Muscle layer of colon (tissue), 2 donors: ENCODE data around the gene DPEP2NB.
"Not testable (repeated sequence)": the region's sequence is repeated elsewhere in the genome, so short reads cannot be mapped to it uniquely, and the experiment has no call there.

Experiments used
- H3K27ac ChIP-seq: one replicate; pipeline ENCODE4 v1.7.0; 2013; ENCODE audit warnings: low read depth, mild to moderate bottlenecking, low read length, moderate library complexity
- H3K27me3 ChIP-seq, 2 donors: one replicate each; pipeline ENCODE4 v1.7.0; 2013; ENCODE audit warnings: low read length in 2 of 2, mild to moderate bottlenecking in 2 of 2; ENCODE audit not compliant: insufficient read depth in 2 of 2, control insufficient read depth in 1 of 2
- H3K36me3 ChIP-seq: one replicate; pipeline ENCODE4 v1.7.0; 2013; ENCODE audit warnings: mild to moderate bottlenecking, low read length; ENCODE audit not compliant: insufficient read depth
- H3K4me1 ChIP-seq: one replicate; pipeline ENCODE4 v1.7.0; 2013; ENCODE audit warnings: mild to moderate bottlenecking, low read length; ENCODE audit not compliant: insufficient read depth
- H3K4me3 ChIP-seq, 2 donors: one replicate each; pipeline ENCODE4 v1.7.0; 2013; ENCODE audit warnings: low read length in 2 of 2, low read depth in 1 of 2, mild to moderate bottlenecking in 1 of 2, moderate library complexity in 1 of 2
- H3K9ac ChIP-seq: one replicate; pipeline ENCODE4 v1.7.0; 2013; ENCODE audit warnings: low read length
- H3K9me3 ChIP-seq: one replicate; pipeline ENCODE4 v1.7.0; 2013; ENCODE audit warnings: mild to moderate bottlenecking, low read length
- donor health status: abdominal sarcoma.
- donor health status: Adenocarcinoma of cecum.

The DPEP2NB gene

DNA sequence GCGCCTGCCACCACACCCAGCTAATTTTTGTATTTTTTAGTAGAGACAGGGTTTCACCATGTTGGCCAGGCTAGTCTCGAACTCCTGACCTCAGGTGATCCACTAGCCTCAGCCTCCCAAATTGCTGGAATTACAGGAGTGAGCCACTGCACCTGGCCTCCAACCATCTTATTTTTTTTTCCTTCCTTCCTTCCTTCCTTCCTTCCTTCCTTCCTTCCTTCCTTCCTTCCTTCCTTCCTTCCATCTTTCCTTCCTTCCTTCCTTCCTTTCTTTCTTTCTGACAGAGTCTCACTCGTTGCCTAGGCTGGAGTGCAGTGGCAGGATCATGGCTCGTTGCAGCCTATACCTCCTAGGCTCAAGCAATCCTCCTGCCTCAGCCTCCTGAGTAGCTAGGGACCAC, 5.8 kb downstream of the DPEP2NB start:
- not testable (repeated sequence) for H3K4me3 ChIP-seq, H3K4me1 ChIP-seq, H3K36me3 ChIP-seq, H3K9ac ChIP-seq, H3K9me3 ChIP-seq, H3K27ac ChIP-seq, H3K27me3 ChIP-seq

DNA sequence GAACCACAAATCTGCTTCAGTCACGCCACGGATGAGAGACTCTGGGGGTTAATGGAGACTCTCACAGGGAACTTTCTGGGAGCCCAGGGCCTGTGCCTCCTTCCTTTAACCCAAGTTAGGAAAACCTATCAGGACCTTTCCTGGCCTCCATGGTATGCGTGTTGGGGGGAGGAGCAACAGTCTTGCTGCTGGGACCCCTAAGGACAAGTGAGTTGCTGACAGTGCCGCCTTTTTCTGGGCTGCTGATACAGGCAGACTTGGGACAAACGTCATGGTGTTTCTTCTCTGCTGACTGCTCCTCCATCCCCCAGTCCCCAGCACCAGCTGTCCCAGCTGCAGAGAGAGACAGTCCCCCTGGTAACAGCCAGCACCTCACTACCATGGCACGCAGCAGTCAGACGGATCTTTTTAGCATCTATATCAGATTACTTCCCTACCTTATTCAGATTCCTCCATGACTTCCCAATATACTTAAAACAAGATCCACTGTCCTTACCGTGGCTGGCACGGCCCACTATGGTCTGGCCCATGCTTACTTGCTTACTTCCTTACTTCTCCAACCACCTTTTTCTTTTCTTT, 6.5 kb downstream of the DPEP2NB start:
- Histone ChIP-seq H3K4me1 (no peaks in the 10 kb centered on the region), H3K27me3 (no peaks in the 10 kb centered on the region), H3K9ac (no peak overlapping the region), H3K9me3 (no peaks in the 10 kb centered on the region), H3K4me3 (no peak overlapping the region), H3K36me3 (no peaks in the 10 kb centered on the region), H3K27ac (no peak overlapping the region)

DNA sequence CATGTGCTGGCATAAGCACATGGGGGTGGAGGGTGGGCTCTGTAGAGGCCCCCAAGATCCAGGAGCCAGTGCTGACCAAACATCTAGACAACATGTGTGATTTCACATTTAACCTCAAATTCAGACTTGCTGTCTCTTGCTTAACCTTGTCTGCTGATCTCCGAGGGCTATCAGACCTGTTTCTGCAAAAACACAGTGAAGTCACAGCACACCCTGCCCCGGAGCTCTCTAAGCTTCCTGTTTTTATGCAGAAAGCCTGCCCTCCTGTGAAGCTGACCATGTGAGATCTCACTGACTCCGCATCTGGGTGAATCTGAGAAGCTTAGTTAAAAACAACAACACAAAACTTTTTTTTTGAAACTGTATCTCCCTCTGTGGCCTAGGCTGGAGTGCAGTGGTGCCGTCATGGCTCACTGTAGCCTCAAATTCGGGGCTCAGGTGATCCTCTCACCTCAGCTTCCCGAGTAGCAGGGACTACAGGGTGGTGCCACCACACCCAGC, 9.9 kb downstream of the DPEP2NB start:
- H3K4me1 ChIP-seq, result no peaks in the 10 kb centered on the region
- H3K9me3 ChIP-seq, result no peaks in the 10 kb centered on the region
- no peak overlapping the region for H3K27ac ChIP-seq
- no peak overlapping the region for H3K4me3 ChIP-seq
- H3K27me3 ChIP-seq, result no peaks in the 10 kb centered on the region
- H3K9ac ChIP-seq, result no peak overlapping the region
- H3K36me3 ChIP-seq, result no peaks in the 10 kb centered on the region

DNA sequence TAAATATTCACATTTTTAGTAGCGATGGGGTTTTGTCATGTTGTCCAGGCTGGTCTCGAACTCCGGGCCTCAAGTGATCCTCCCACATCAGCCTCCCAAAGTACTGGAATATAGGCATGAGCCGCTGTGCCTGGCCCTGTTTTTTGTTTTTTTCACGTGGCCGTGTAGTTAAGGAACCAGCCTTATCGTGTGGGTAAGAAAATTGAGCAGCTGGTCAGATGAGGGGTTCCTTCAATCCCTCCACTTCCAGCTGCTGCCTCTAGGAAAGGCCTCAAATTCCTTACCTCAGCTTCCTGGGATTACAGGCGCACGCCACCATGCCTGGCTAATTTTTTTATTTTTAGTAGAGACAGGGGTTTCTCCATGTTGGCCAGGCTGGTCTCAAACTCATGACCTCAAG, 10.5 kb downstream of the DPEP2NB start:
- Histone ChIP-seq H3K4me3 (no peak overlapping the region), H3K27ac (no peak overlapping the region), H3K36me3 (no peaks in the 10 kb centered on the region), H3K27me3 (no peaks in the 10 kb centered on the region), H3K4me1 (no peaks in the 10 kb centered on the region), H3K9ac (no peak overlapping the region), H3K9me3 (no peaks in the 10 kb centered on the region)

DNA sequence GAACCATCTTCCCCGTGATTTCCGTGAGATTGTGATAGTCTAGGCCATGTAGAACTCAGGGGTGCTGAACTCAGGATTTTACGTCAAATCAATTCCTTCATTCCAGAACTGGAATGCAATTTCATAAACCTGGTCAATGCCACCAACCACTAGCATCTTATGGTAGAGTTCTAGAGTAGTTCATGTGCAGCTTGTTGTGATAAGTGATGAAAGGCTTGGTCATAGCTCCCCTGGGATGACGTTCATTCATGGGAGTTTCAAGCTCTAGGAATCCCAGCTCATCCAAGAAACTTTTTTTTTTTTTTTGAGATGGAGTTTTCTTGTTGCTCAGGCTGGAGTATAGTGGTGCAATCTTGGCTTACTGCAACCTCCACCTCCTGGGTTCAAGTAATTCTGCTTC, 12.7 kb downstream of the DPEP2NB start:
- H3K4me1 ChIP-seq, result no peaks in the 10 kb centered on the region
- no peak overlapping the region for H3K9ac ChIP-seq
- no peaks in the 10 kb centered on the region for H3K36me3 ChIP-seq
- H3K27me3 ChIP-seq, result no peaks in the 10 kb centered on the region
- H3K9me3 ChIP-seq, result no peaks in the 10 kb centered on the region
- no peak overlapping the region for H3K4me3 ChIP-seq
- no peak overlapping the region for H3K27ac ChIP-seq

DNA sequence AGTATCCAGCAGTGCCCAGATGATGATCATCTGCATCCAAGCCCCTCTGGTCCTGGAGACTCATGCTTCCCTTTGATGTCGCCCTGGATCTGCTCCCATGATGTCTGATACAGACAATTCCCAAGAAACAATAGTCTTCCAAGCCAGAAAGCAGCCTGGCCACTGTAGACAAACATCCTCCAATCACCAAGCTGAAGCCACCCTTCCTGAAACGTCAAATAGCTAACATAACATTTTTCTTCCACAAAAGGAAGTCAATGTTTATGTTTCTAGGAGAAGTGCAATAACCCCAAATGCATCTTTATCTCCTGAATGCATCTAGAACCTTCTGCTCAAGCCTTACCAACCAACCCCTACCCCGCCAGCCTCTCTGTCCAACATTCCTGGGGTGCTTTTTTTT, 15.3 kb downstream of the DPEP2NB start:
- Histone ChIP-seq H3K27me3 (no peaks in the 10 kb centered on the region), H3K4me1 (no peaks in the 10 kb centered on the region), H3K9ac (no peak overlapping the region), H3K36me3 (no peaks in the 10 kb centered on the region), H3K9me3 (no peaks in the 10 kb centered on the region), H3K27ac (no peak overlapping the region), H3K4me3 (no peak overlapping the region)

DNA sequence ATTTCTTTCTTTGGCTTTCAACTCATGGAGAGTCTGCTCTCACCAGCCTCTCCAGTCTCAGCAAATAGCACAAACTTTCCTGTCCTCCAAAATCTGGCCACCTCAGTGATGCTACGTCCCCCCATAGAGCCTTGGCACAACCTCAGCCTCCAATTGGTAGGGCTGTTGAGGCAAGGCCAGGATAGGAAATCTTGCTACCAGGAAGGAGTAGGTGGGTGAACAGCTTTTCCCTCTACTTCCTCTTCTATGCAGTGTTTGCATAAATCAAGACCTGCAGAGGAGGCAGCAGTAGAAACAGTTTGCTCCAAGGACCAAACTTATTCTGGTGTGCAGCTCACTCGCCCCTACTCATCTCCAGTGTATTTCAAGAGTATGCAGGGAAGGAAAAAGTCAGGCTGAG, 15.7 kb downstream of the DPEP2NB start:
- no peak overlapping the region for H3K9ac ChIP-seq
- H3K36me3 ChIP-seq, result no peaks in the 10 kb centered on the region
- no peaks in the 10 kb centered on the region for H3K4me1 ChIP-seq
- H3K27ac ChIP-seq, result peak overlapping the region; percentile 10
- H3K27me3 ChIP-seq, result no peaks in the 10 kb centered on the region
- no peak overlapping the region for H3K4me3 ChIP-seq
- no peaks in the 10 kb centered on the region for H3K9me3 ChIP-seq

DNA sequence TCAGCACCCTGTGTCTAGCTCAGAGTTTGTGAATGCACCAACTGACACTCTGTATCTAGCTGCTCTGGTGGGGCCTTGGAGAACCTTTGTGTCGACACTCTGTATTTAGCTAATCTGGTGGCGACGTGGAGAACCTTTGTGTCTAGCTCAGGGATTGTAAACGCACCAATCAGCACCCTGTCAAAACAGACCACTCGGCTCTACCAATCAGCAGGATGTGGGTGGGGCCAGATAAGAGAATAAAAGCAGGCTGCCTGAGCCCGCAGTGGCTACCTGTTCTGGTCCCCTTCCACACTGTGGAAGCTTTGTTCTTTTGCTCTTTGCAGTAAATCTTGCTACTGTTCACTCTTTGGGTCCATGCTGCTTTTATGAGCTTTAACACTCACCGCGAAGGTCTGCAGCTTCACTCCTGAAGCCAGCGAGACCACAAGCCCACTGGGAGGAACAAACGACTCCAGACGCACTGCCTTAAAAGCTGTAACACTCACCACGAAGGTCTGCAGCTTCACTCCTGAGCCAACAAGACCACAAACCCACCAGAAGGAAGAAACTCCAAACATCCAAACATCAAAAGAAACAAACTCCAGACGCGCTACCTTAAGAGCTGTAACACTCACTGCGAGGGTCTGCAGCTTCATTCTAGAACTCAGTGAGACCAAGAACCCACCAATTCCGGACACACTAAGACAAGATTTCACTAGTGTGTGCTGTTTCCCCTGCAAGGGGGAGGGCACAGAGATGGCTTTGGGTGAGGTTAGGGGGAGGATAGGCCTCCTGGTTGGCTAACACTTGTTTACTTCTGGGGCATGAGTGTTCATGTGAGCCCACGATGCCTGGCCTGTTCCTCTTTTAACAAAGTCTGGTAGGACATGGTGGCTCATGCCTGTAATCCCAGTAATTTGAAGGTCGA, 16.7 kb downstream of the DPEP2NB start, which contains the start of gene DPEP2:
TSS of gene DPEP2 (minus strand) at position 706 of the 910 bp plus-strand sequence. CDS start 6,272 bp downstream, outside the sequence.
- not testable (repeated sequence) for H3K4me3 ChIP-seq, H3K9ac ChIP-seq, H3K27me3 ChIP-seq, H3K36me3 ChIP-seq, H3K4me1 ChIP-seq, H3K9me3 ChIP-seq
- H3K27ac ChIP-seq, result peak within 1 kb of the TSS; percentile 10

DNA sequence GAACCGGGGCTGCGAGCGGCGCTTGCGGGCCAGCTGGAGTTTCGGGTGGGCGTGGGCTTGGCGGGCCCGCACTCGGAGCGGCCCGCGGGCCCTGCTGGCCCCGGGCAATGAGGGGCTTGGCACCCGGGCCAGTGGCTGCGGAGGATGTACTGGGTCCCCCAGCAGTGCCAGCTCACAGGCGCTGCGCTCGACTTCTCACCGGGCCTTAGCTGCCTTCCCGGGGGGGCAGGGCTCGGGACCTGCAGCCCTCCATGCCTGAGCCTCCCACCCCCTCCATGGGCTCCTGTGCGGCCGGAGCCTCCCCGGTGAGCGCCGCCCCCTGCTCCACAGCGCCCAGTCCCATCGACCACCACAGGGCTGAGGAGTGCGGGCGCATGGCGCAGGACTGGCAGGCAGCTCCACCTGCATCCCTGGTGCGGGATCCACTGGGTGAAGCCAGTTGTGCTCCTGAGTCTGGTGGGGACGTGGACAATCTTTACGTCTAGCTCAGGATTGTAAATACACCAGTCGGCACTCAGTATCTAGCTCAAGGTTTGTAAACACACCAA, 17.4 kb downstream of the DPEP2NB start:
- H3K4me3 ChIP-seq, H3K27ac ChIP-seq, H3K9me3 ChIP-seq, H3K27me3 ChIP-seq, H3K36me3 ChIP-seq, H3K9ac ChIP-seq, H3K4me1 ChIP-seq: not testable (repeated sequence)

DNA sequence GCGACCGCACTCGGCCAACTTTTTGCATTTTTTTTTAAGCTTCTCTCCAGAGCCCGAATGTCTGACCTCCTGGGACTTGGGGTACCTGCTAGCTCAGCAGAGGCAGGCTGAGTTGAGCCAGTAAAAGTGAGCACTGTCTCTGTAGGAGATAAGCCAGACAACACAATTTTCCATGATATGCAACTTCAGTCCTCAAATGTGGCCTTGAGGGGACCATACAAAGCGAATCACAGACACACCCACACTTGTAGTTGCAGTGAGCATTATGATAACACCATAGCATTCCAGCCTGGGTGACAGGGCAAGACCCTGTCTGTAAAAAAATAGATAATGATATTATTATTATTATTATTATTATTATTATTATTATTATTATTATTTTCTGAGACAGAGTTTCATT, 19.0 kb downstream of the DPEP2NB start:
- no peaks in the 10 kb centered on the region for H3K36me3 ChIP-seq
- no peaks in the 10 kb centered on the region for H3K4me1 ChIP-seq
- no peak overlapping the region for H3K4me3 ChIP-seq
- H3K9me3 ChIP-seq, result no peaks in the 10 kb centered on the region
- H3K9ac ChIP-seq, result no peak overlapping the region
- H3K27ac ChIP-seq, result no peak overlapping the region
- no peaks in the 10 kb centered on the region for H3K27me3 ChIP-seq

DNA sequence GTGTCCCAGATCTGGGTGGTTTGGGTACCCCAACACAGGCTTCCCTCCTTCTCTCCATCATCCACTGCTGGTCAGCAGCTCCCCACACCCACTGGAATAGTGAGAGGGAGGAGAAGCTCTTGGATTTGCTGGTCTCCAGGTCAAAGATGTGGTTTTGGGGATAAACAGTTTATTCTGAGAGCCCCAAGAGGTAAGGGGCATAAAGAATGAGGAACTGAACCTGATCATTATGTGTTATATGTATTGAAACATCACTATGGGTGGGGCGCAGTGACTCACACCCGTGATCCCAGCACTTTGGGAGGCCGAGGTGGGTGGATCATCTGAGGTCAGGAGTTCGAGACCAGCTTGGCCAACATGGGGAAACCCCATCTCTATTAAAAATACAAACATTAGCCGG, 20.3 kb downstream of the DPEP2NB start:
- H3K36me3 ChIP-seq, result no peaks in the 10 kb centered on the region
- H3K4me3 ChIP-seq, result no peak overlapping the region
- H3K9ac ChIP-seq, result no peak overlapping the region
- H3K27me3 ChIP-seq, result no peaks in the 10 kb centered on the region
- H3K9me3 ChIP-seq, result no peaks in the 10 kb centered on the region
- no peaks in the 10 kb centered on the region for H3K4me1 ChIP-seq
- no peak overlapping the region for H3K27ac ChIP-seq
